Liver (tissue), 9 donors: ENCODE data around the gene MRPL52. TPM values are rescaled to one million over a fixed set of nuclear protein-coding genes. Genes with fewer than 3 reads are reported as not detected.

Source experiments
- DNase-seq: peaks from one replicate; pipeline ENCODE4 v3.0.0-alpha.2; 2017; ENCODE audit warnings: low spot score
- H3K27ac ChIP-seq, 2 donors: one replicate each; pipeline ENCODE4 v1.7.0; 2013; ENCODE audit warnings: inconsistent platforms in 2 of 2, low read length in 2 of 2, control low read depth in 1 of 2, low read depth in 1 of 2, mild to moderate bottlenecking in 1 of 2
- H3K27me3 ChIP-seq, 4 donors: one replicate each; pipeline versions ENCODE4 v1.6.1 to v1.7.0; 2013; ENCODE audit warnings: low read length in 3 of 4, inconsistent platforms in 1 of 4, mild to moderate bottlenecking in 1 of 4, moderate library complexity in 1 of 4; ENCODE audit not compliant: control insufficient read depth in 4 of 4, insufficient read depth in 4 of 4
- H3K36me3 ChIP-seq, 4 donors: one replicate each; pipeline versions ENCODE4 v1.6.1 to v1.7.0; 2013; ENCODE audit warnings: low read length in 3 of 4, mild to moderate bottlenecking in 3 of 4, low read depth in 1 of 4, moderate library complexity in 1 of 4; ENCODE audit not compliant: control insufficient read depth in 4 of 4, insufficient read depth in 3 of 4
- H3K4me1 ChIP-seq, 4 donors: one replicate each; pipeline versions ENCODE4 v1.6.1 to v1.7.0; 2013; ENCODE audit warnings: low read length in 3 of 4, mild to moderate bottlenecking in 3 of 4, moderate library complexity in 1 of 4; ENCODE audit not compliant: control insufficient read depth in 4 of 4, insufficient read depth in 4 of 4
- H3K4me3 ChIP-seq, 3 donors: one replicate each; pipeline versions ENCODE4 v1.6.1 to v1.7.0; 2013; ENCODE audit warnings: low read length in 3 of 3, control low read depth in 1 of 3, low read depth in 1 of 3, mild to moderate bottlenecking in 1 of 3
- H3K9ac ChIP-seq, 2 donors: one replicate each; pipeline ENCODE4 v1.7.0; 2013; ENCODE audit warnings: low read length in 2 of 2, mild to moderate bottlenecking in 2 of 2, moderate library complexity in 2 of 2, control low read depth in 1 of 2, low read depth in 1 of 2
- H3K9me3 ChIP-seq, 4 donors: one replicate each; pipeline versions ENCODE4 v1.6.1 to v1.7.0; 2013; ENCODE audit warnings: low read length in 3 of 4; ENCODE audit not compliant: control insufficient read depth in 4 of 4
- EGR1 ChIP-seq, 2 donors: IDR thresholded peaks; 2 replicates each; pipeline ENCODE4 v1.6.1; 2016 to 2018; ENCODE audit warnings: antibody characterized with exemption in 2 of 2, low read depth in 2 of 2
- FOXA1 ChIP-seq: IDR thresholded peaks from 2 replicates; pipeline ENCODE4 v1.6.1; 2016; ENCODE audit warnings: antibody characterized with exemption
- FOXA2 ChIP-seq: IDR thresholded peaks from 2 replicates; pipeline ENCODE4 v1.6.1; 2016; ENCODE audit warnings: antibody characterized with exemption
- GABPA ChIP-seq, 2 donors: IDR thresholded peaks in 1 of 2; conservative IDR thresholded peaks in 1 of 2; 2 replicates each; pipeline ENCODE4 v1.6.1; 2016; ENCODE audit warnings: antibody characterized with exemption in 2 of 2, mild to moderate bottlenecking in 1 of 2, moderate library complexity in 1 of 2
- HNF4A ChIP-seq, 2 donors: conservative IDR thresholded peaks; 2 replicates each; pipeline ENCODE4 v1.6.1; 2016; ENCODE audit warnings: antibody characterized with exemption in 2 of 2, mild to moderate bottlenecking in 2 of 2
- HNF4G ChIP-seq: IDR thresholded peaks from 2 replicates; pipeline ENCODE4 v1.6.1; 2016; ENCODE audit warnings: antibody characterized with exemption
- JUND ChIP-seq, 2 donors: IDR thresholded peaks; 2 replicates each; pipeline ENCODE4 v1.6.1; 2016; ENCODE audit warnings: antibody characterized with exemption in 2 of 2
- NR2F2 ChIP-seq: IDR thresholded peaks from 2 replicates; pipeline ENCODE4 v1.6.1; 2016; ENCODE audit warnings: antibody characterized with exemption
- RAD21 ChIP-seq, 2 donors: IDR thresholded peaks; 2 replicates each; pipeline ENCODE4 v1.6.1; 2016; ENCODE audit warnings: antibody characterized with exemption in 2 of 2, mild to moderate bottlenecking in 2 of 2
- RXRA ChIP-seq, 2 donors: IDR thresholded peaks; 2 replicates each; pipeline ENCODE4 v1.6.1; 2017 to 2018; ENCODE audit warnings: antibody characterized with exemption in 2 of 2, mild to moderate bottlenecking in 1 of 2
- SP1 ChIP-seq: IDR thresholded peaks from 2 replicates; pipeline ENCODE4 v1.6.1; 2018; ENCODE audit warnings: antibody characterized with exemption, mild to moderate bottlenecking
- TAF1 ChIP-seq: conservative IDR thresholded peaks from 2 replicates; pipeline ENCODE4 v1.6.1; 2016; ENCODE audit warnings: antibody characterized with exemption, mild to moderate bottlenecking
- YY1 ChIP-seq: IDR thresholded peaks from 2 replicates; pipeline ENCODE4 v1.6.1; 2016; ENCODE audit warnings: antibody characterized with exemption, mild to moderate bottlenecking
- WGBS: extraction: QIAGEN DNeasy Blood & Tissue Kit; methylation state at CpG from one replicate; pipeline ENCODE4 v1.1.7; 2013; 5-methylcytosine and 5-hydroxymethylcytosine counted together
- polyA plus RNA-seq, 2 donors: library from polyadenylated mRNA; stranded (reverse) in 1 of 2; unstranded in 1 of 2; fragments of 200-250 nt in 1 of 2; fragments of >200 nt in 1 of 2; fragmentation: Nextera tagmentation in 1 of 2; extraction: Ambion mirVana in 1 of 2; gene quantifications; one replicate each; pipeline versions ENCODE4 v1.2.1 to v1.2.3, GENCODE V29; 2013 to 2015
- total RNA-seq, 2 donors: library from RNA; depleted of rRNA; stranded (reverse); fragments of >200 nt; gene quantifications; one replicate each; pipeline ENCODE4 v1.2.3, GENCODE V29; 2014
- TF ChIP-seq, protein P1 (sequence below): IDR thresholded peaks from 2 replicates; pipeline ENCODE4 v1.6.1; 2016; ENCODE audit warnings: antibody characterized with exemption, mild to moderate bottlenecking
- TF ChIP-seq, protein P2 (sequence below): IDR thresholded peaks from 2 replicates; pipeline ENCODE4 v1.6.1; 2016; ENCODE audit warnings: antibody characterized with exemption
- TF ChIP-seq, protein P3 (sequence below): fragments of 150-350 bp; IDR thresholded peaks from 2 replicates; pipeline ENCODE4 v1.5.1; 2017; ENCODE audit warnings: improper control_type of control experiment, low read depth, low read length; ENCODE audit not compliant: missing input control
- TF ChIP-seq, protein P4 (sequence below): IDR thresholded peaks from 2 replicates; pipeline ENCODE4 v1.6.1; 2016; ENCODE audit warnings: antibody characterized with exemption
- TF ChIP-seq, protein P5 (sequence below): IDR thresholded peaks from 2 replicates; pipeline ENCODE4 v1.6.1; 2016; ENCODE audit warnings: antibody characterized with exemption
- donor health status: healthy.
- donor health status: healthy.
- donor health status: healthy.
- donor health status: healthy.
- donor health status: healthy.

MRPL52 gene
- total and polyA plus RNA-seq, 4 donors: 9.1 to 142 (median 36.6) TPM

DNA sequence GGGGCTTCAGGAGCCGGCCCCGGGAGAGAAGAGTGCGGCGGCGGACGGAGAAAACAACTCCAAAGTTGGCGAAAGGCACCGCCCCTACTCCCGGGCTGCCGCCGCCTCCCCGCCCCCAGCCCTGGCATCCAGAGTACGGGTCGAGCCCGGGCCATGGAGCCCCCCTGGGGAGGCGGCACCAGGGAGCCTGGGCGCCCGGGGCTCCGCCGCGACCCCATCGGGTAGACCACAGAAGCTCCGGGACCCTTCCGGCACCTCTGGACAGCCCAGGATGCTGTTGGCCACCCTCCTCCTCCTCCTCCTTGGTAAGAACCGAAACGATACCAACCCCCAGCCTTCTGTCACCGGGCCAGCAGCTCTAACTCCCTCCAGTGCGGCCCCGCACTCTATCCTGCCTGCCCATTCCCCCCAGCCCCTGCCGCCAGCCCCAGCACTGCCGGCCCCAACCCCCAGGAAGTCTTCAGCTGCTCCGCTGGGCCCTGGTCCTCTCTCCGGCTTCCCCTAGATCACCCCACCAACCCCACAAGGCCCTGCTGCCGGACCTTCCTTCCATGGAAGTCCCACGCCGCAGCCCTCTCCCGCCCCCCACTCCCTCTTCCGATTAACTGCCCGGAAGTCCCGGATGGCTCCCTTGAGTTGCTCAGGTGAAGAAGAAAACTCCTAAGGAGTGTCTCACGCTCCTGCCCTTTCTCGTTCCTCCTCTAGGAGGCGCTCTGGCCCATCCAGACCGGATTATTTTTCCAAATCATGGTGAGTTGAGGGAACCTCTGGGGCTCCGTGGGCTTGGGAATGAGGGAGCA lies 42.5 kb downstream of the MRPL52 start:
- under 1% methylated on average over 45 of the region's 45 CpGs for WGBS
- H3K4me3 ChIP-seq: peak overlapping the region; percentile 83 to 95 (median 94)
- H3K9me3 ChIP-seq: no peaks in the 10 kb centered on the region
- H3K27ac ChIP-seq: peak overlapping the region; percentile 98 to 99
- H3K27me3 ChIP-seq: no peaks in the 10 kb centered on the region
- peak overlapping the region; percentile 70 to 75 for H3K9ac ChIP-seq
- no peak for TF ChIP-seq TAF1
- no peak for TF ChIP-seq FOXA2
- TF ChIP-seq, protein P1, sequence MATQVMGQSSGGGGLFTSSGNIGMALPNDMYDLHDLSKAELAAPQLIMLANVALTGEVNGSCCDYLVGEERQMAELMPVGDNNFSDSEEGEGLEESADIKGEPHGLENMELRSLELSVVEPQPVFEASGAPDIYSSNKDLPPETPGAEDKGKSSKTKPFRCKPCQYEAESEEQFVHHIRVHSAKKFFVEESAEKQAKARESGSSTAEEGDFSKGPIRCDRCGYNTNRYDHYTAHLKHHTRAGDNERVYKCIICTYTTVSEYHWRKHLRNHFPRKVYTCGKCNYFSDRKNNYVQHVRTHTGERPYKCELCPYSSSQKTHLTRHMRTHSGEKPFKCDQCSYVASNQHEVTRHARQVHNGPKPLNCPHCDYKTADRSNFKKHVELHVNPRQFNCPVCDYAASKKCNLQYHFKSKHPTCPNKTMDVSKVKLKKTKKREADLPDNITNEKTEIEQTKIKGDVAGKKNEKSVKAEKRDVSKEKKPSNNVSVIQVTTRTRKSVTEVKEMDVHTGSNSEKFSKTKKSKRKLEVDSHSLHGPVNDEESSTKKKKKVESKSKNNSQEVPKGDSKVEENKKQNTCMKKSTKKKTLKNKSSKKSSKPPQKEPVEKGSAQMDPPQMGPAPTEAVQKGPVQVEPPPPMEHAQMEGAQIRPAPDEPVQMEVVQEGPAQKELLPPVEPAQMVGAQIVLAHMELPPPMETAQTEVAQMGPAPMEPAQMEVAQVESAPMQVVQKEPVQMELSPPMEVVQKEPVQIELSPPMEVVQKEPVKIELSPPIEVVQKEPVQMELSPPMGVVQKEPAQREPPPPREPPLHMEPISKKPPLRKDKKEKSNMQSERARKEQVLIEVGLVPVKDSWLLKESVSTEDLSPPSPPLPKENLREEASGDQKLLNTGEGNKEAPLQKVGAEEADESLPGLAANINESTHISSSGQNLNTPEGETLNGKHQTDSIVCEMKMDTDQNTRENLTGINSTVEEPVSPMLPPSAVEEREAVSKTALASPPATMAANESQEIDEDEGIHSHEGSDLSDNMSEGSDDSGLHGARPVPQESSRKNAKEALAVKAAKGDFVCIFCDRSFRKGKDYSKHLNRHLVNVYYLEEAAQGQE: no peak
- no peak for TF ChIP-seq FOXA1
- TF ChIP-seq, protein P2, sequence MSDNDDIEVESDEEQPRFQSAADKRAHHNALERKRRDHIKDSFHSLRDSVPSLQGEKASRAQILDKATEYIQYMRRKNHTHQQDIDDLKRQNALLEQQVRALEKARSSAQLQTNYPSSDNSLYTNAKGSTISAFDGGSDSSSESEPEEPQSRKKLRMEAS: no peak
- TF ChIP-seq, protein P3, sequence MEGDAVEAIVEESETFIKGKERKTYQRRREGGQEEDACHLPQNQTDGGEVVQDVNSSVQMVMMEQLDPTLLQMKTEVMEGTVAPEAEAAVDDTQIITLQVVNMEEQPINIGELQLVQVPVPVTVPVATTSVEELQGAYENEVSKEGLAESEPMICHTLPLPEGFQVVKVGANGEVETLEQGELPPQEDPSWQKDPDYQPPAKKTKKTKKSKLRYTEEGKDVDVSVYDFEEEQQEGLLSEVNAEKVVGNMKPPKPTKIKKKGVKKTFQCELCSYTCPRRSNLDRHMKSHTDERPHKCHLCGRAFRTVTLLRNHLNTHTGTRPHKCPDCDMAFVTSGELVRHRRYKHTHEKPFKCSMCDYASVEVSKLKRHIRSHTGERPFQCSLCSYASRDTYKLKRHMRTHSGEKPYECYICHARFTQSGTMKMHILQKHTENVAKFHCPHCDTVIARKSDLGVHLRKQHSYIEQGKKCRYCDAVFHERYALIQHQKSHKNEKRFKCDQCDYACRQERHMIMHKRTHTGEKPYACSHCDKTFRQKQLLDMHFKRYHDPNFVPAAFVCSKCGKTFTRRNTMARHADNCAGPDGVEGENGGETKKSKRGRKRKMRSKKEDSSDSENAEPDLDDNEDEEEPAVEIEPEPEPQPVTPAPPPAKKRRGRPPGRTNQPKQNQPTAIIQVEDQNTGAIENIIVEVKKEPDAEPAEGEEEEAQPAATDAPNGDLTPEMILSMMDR: peak; percentile 95
- no peak for TF ChIP-seq EGR1 (IDR thresholded peaks at IDR 0.05; ENCODE audit: low read depth in 2 of 2)
- TF ChIP-seq HNF4A (conservative IDR thresholded peaks at IDR 0.05): peak in 1 of 2 donors; percentile 18
- no peak for TF ChIP-seq YY1
- TF ChIP-seq GABPA (IDR thresholded peaks at IDR 0.05 in 1 of 2, conservative IDR thresholded peaks at IDR 0.05 in 1 of 2): no peak
- no peak for TF ChIP-seq NR2F2
- TF ChIP-seq RXRA (IDR thresholded peaks at IDR 0.05): peak in 1 of 2 donors; percentile 15
- no peak for TF ChIP-seq HNF4G
- TF ChIP-seq, protein P4, sequence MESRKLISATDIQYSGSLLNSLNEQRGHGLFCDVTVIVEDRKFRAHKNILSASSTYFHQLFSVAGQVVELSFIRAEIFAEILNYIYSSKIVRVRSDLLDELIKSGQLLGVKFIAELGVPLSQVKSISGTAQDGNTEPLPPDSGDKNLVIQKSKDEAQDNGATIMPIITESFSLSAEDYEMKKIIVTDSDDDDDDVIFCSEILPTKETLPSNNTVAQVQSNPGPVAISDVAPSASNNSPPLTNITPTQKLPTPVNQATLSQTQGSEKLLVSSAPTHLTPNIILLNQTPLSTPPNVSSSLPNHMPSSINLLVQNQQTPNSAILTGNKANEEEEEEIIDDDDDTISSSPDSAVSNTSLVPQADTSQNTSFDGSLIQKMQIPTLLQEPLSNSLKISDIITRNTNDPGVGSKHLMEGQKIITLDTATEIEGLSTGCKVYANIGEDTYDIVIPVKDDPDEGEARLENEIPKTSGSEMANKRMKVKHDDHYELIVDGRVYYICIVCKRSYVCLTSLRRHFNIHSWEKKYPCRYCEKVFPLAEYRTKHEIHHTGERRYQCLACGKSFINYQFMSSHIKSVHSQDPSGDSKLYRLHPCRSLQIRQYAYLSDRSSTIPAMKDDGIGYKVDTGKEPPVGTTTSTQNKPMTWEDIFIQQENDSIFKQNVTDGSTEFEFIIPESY: no peak
- TF ChIP-seq RAD21 (IDR thresholded peaks at IDR 0.05): peak; percentile 86 to 87
- TF ChIP-seq JUND (IDR thresholded peaks at IDR 0.05): no peak
- TF ChIP-seq SP1: no peak
- TF ChIP-seq, protein P5, sequence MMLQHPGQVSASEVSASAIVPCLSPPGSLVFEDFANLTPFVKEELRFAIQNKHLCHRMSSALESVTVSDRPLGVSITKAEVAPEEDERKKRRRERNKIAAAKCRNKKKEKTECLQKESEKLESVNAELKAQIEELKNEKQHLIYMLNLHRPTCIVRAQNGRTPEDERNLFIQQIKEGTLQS: no peak
- peaks cover 2 to 15% (median 9%) of the 10 kb centered on the region in 4 donors for H3K4me1 ChIP-seq
- peak; percentile 88 for DNase-seq
- H3K36me3 ChIP-seq: peaks cover 8 to 33% (median 27%) of the 10 kb centered on the region in 4 donors
